Measurements from ENCODE around the gene OR7G3. TPM values are rescaled to one million over a fixed set of nuclear protein-coding genes. Genes with fewer than 3 reads are reported as not detected.

OR7G3 gene
- total RNA-seq, 4 donors from 2014 or later = not detected

- Histone ChIP-seq H3K4me1 (no peaks in the 10 kb centered on the region), H3K27me3 (peaks cover 59% of the 10 kb centered on the region), H3K27ac (no peak overlapping the region), H3K9me3 (no peaks in the 10 kb centered on the region), H3K4me3 (no peak overlapping the region), H3K36me3 (no peaks in the 10 kb centered on the region)
- TF ChIP-seq CTCF (IDR thresholded peaks at IDR 0.05) (no peak), EP300 (IDR thresholded peaks at IDR 0.05) (no peak), POLR2AphosphoS5 (IDR thresholded peaks at IDR 0.05) (no peak), POLR2A (IDR thresholded peaks at IDR 0.05) (no peak)
- no peak for ATAC-seq
- WGBS, 2 donors (ENCODE audit: low coverage in 1 of 2) = 62 to 75% methylated on average over 1 of the region's 1 CpG
Measured at GRCh38 chr19:9130965-9131364, 4.2 kb upstream of the OR7G3 start.

- 39 to 53% methylated on average over 2 of the region's 3 CpGs for WGBS, 2 donors (ENCODE audit: low coverage in 1 of 2)
- H3K36me3 ChIP-seq = no peaks in the 10 kb centered on the region
- no peak overlapping the region for H3K4me3 ChIP-seq
- no peak for ATAC-seq
- H3K27ac ChIP-seq = no peak overlapping the region
- no peaks in the 10 kb centered on the region for H3K9me3 ChIP-seq
- TF ChIP-seq POLR2A (IDR thresholded peaks at IDR 0.05) (no peak), POLR2AphosphoS5 (IDR thresholded peaks at IDR 0.05) (no peak)
- H3K4me1 ChIP-seq = no peaks in the 10 kb centered on the region
- H3K27me3 ChIP-seq = peaks cover 49% of the 10 kb centered on the region
Measured at GRCh38 chr19:9128171-9128570, 1.4 kb upstream of the OR7G3 start.

GRCh38 chr19:9116547-9116946 is 10.2 kb downstream of the OR7G3 start:
- Histone ChIP-seq H3K4me1 (no peaks in the 10 kb centered on the region), H3K4me3 (no peak overlapping the region), H3K27ac (no peak overlapping the region), H3K9me3 (peaks cover 0 to 14% (median 0%) of the 10 kb centered on the region in 3 donors), H3K27me3 (peaks cover 43% of the 10 kb centered on the region), H3K36me3 (no peaks in the 10 kb centered on the region)
- no peak for ATAC-seq
- TF ChIP-seq POLR2AphosphoS5 (IDR thresholded peaks at IDR 0.05) (no peak), POLR2A (IDR thresholded peaks at IDR 0.05) (no peak), EP300 (IDR thresholded peaks at IDR 0.05) (no peak), CTCF (IDR thresholded peaks at IDR 0.05) (no peak)
- WGBS, 2 donors (ENCODE audit: low coverage in 1 of 2) = 55 to 67% methylated on average over 1 to 5 of the region's 5 CpGs

GRCh38 chr19:9115307-9115813 is 11.4 kb downstream of the OR7G3 start, which contains the start of gene OR7G1:
Gene OR7G1, minus strand, starts transcription at chr19:9115763. Its CDS starts 0 bp downstream, at chr19:9115763.
- Histone ChIP-seq H3K27me3 (peaks cover 41% of the 10 kb centered on the region), H3K4me3 (no peak within 1 kb of the TSS), H3K9me3 (peaks cover 0 to 6% (median 0%) of the 10 kb centered on the region in 3 donors), H3K4me1 (no peaks in the 10 kb centered on the region), H3K27ac (no peak within 1 kb of the TSS), H3K36me3 (no peaks in the 10 kb centered on the region)
- TF ChIP-seq POLR2A (IDR thresholded peaks at IDR 0.05) = no peak
- TF ChIP-seq POLR2AphosphoS5 (IDR thresholded peaks at IDR 0.05) = no peak
- TF ChIP-seq CTCF (IDR thresholded peaks at IDR 0.05) = no peak
- no peak for TF ChIP-seq EP300 (IDR thresholded peaks at IDR 0.05)
- no peak for ATAC-seq
- WGBS, 2 donors (ENCODE audit: low coverage in 1 of 2) = 79% methylated on average over 2 of the region's 2 CpGs; no CpG with 5 or more reads in 1 of the 2 donors

- Histone ChIP-seq H3K27me3 (peaks cover 56% of the 10 kb centered on the region), H3K36me3 (no peaks in the 10 kb centered on the region), H3K4me3 (no peak overlapping the region), H3K4me1 (no peaks in the 10 kb centered on the region), H3K27ac (no peak overlapping the region), H3K9me3 (no peaks in the 10 kb centered on the region)
- no peak for ATAC-seq
- TF ChIP-seq EP300 (IDR thresholded peaks at IDR 0.05) (no peak), POLR2AphosphoS5 (IDR thresholded peaks at IDR 0.05) (no peak), POLR2A (IDR thresholded peaks at IDR 0.05) (no peak), CTCF (IDR thresholded peaks at IDR 0.05) (no peak)
- WGBS, 2 donors (ENCODE audit: low coverage in 1 of 2) = 50 to 52% methylated on average over 2 of the region's 2 CpGs
Measured at GRCh38 chr19:9109959-9110358, 16.8 kb downstream of the OR7G3 start.
